Transverse colon (tissue), 4 donors: Measurements from ENCODE around the gene MAZ. TPM values are rescaled to one million over a fixed set of nuclear protein-coding genes. Genes with fewer than 3 reads are reported as not detected.

Experiments used
- DNase-seq: peaks from one replicate; pipeline ENCODE4 v3.0.0-alpha.2; 2019
- H3K27ac ChIP-seq, 4 donors: fragments of 200-600 bp; sonication (generic); 2 replicates each; pipeline ENCODE4 v1.5.1; 2016 to 2018; ENCODE audit warnings: inconsistent platforms in 4 of 4
- H3K27me3 ChIP-seq: fragments of 200-600 bp; sonication (generic); 2 replicates; pipeline ENCODE4 v1.5.1; 2017; ENCODE audit warnings: inconsistent platforms
- H3K36me3 ChIP-seq, 4 donors: fragments of 200-600 bp; sonication (generic); 2 replicates each; pipeline ENCODE4 v1.5.1; 2017 to 2019; ENCODE audit warnings: inconsistent platforms in 4 of 4
- H3K4me1 ChIP-seq, 4 donors: fragments of 200-600 bp; sonication (generic); 2 replicates each; pipeline ENCODE4 v1.5.1; 2017 to 2020; ENCODE audit warnings: inconsistent platforms in 4 of 4
- H3K4me3 ChIP-seq, 4 donors: fragments of 200-600 bp; sonication (generic); 1 replicate in 1 of 4; 2 replicates in 3 of 4; pipeline versions ENCODE4 v1.5.1 to v1.6.1; 2017 to 2019; ENCODE audit warnings: inconsistent platforms in 4 of 4
- H3K9me3 ChIP-seq, 2 donors: fragments of 200-600 bp; sonication (generic); 2 replicates each; pipeline ENCODE4 v1.5.1; 2017 to 2019; ENCODE audit warnings: inconsistent platforms in 2 of 2
- CTCF ChIP-seq, 5 experiments: fragments of 200-600 bp in 3 of 5; fragments of 450-650 bp in 2 of 5; sonication (generic) in 3 of 5; IDR thresholded peaks; 1 replicate in 2 of 5; 2 replicates in 3 of 5; pipeline ENCODE4 v1.5.1; 2016 to 2017; ENCODE audit warnings: antibody characterized with exemption in 5 of 5, inconsistent platforms in 3 of 5, mild to moderate bottlenecking in 2 of 5, moderate library complexity in 1 of 5
- EP300 ChIP-seq: sonication (generic); formaldehyde crosslinking; IDR thresholded peaks from one replicate; pipeline ENCODE4 v1.6.1; 2017; ENCODE audit warnings: antibody characterized with exemption, low read depth
- POLR2A ChIP-seq: fragments of 450-650 bp; IDR thresholded peaks from one replicate; pipeline ENCODE4 v1.6.1; 2016; ENCODE audit warnings: antibody characterized with exemption, mild to moderate bottlenecking, moderate library complexity
- POLR2AphosphoS5 ChIP-seq, 3 donors: sonication (generic); formaldehyde crosslinking; IDR thresholded peaks; one replicate each; pipeline ENCODE4 v1.6.1; 2016; ENCODE audit warnings: antibody characterized with exemption in 3 of 3
- WGBS, 2 donors: methylation state at CpG; one replicate each; pipeline ENCODE4 v1.1.5; 2018; ENCODE audit warnings: low coverage in 1 of 2; 5-methylcytosine and 5-hydroxymethylcytosine counted together
- in situ Hi-C, 4 donors: fragments of 200-750 bp; cut with MboI; loops; one replicate each; pipeline versions ENCODE4 v1.15.0 to v1.15.1; 2017; ENCODE audit warnings: low sequenced_read_pairs in 3 of 4, low pct_ligation_motif_present in 1 of 4, low pct_unique_long_range_greater_than_20kb in 1 of 4
- intact Hi-C: fragments of 100-400 bp; cut with DNase I; formaldehyde crosslinking; loops from one replicate; pipeline ENCODE4 v1.15.1; 2023; ENCODE audit warnings: low total_unique reads
- small RNA-seq, 4 donors: library from RNA; depleted of rRNA; stranded (forward); fragments of <200 nt; gene quantifications; one replicate each; pipeline ENCODE3, GENCODE V24; 2016
- total RNA-seq, 4 donors: library from RNA; depleted of rRNA; stranded (reverse); fragments of >200 nt; gene quantifications; one replicate each; pipeline ENCODE4 v1.1.0, GENCODE V29; 2016

The MAZ gene
- total RNA-seq, 4 donors from 2014 or later, result 170 to 292 (median 233) TPM

GRCh38 chr16:29858149-29858849 lies 52.0 kb downstream of the MAZ start:
- TF ChIP-seq POLR2A (no peak), POLR2AphosphoS5 (IDR thresholded peaks at IDR 0.05) (no peak), EP300 (no peak), CTCF (IDR thresholded peaks at IDR 0.05) (no peak)
- Histone ChIP-seq H3K4me3 (no peak overlapping the region), H3K27me3 (no peaks in the 10 kb centered on the region), H3K36me3 (peaks cover 0 to 24% (median 10%) of the 10 kb centered on the region in 4 donors), H3K9me3 (no peaks in the 10 kb centered on the region), H3K27ac (no peak overlapping the region), H3K4me1 (peaks cover 10 to 19% (median 16%) of the 10 kb centered on the region in 4 donors)
- in situ Hi-C loops (loop anchor here in 2 of 4 donors (25.0 kb wide), 1 partner anchor 154 kb away; the partner anchor contains the start of genes C16orf92 (in 2 of the 2) and DOC2A (in 2 of the 2)), intact Hi-C loops (loop anchor here (10.0 kb wide), 1 partner anchor 153 kb away; no protein-coding TSS in a partner anchor)
- WGBS, 2 donors, result 83 to 90% methylated on average over 4 to 10 of the region's 10 CpGs
- DNase-seq, result no peak

DNA sequence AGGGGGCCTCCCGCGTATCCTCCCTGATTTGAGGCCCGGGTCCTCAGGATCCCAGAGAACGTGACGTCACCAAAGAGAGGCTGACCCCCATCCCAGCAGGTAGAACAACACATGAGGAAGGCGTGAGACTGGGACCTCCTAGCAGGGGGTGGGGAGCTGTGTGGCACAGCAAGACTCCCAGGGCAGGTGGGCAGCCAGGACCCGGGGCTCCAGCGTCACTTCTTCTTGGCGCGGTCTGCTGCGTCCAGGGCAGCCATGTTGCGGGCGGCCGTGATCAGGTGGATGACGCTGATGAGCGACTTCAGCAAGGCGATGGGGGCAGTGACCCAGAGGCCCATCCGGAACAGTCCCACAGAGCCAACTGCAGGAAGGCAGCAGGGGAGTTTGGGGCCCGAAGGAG lies 52.6 kb downstream of the MAZ start:
- Histone ChIP-seq H3K36me3 (peaks cover 0 to 24% (median 10%) of the 10 kb centered on the region in 4 donors), H3K4me3 (no peak overlapping the region), H3K4me1 (peaks cover 10 to 24% (median 18%) of the 10 kb centered on the region in 4 donors), H3K27ac (no peak overlapping the region), H3K9me3 (no peaks in the 10 kb centered on the region), H3K27me3 (no peaks in the 10 kb centered on the region)
- in situ Hi-C loops (loop anchor here in 2 of 4 donors (25.0 kb wide), 1 partner anchor 153 kb away; the partner anchor contains the start of genes C16orf92 (in 2 of the 2) and DOC2A (in 2 of the 2)), intact Hi-C loops (loop anchor here (10.0 kb wide), 1 partner anchor 154 kb away; no protein-coding TSS in a partner anchor)
- no peak for DNase-seq
- TF ChIP-seq EP300 (no peak), POLR2AphosphoS5 (IDR thresholded peaks at IDR 0.05) (no peak), CTCF (IDR thresholded peaks at IDR 0.05) (no peak), POLR2A (no peak)
- WGBS, 2 donors, result 95% methylated on average over 19 of the region's 19 CpGs; no CpG with 5 or more reads in 1 of the 2 donors

- peaks cover 0 to 24% (median 10%) of the 10 kb centered on the region in 4 donors for H3K36me3 ChIP-seq
- H3K4me3 ChIP-seq, result no peak overlapping the region
- TF ChIP-seq EP300 (no peak), CTCF (IDR thresholded peaks at IDR 0.05) (no peak), POLR2AphosphoS5 (IDR thresholded peaks at IDR 0.05) (no peak), POLR2A (no peak)
- H3K27me3 ChIP-seq, result no peaks in the 10 kb centered on the region
- 92 to 100% methylated on average over 1 to 9 of the region's 9 CpGs for WGBS, 2 donors
- in situ Hi-C loops, result loop anchor here in 2 of 4 donors (25.0 kb wide), 1 partner anchor 152 kb away; the partner anchor contains the start of genes C16orf92 (in 2 of the 2) and DOC2A (in 2 of the 2)
- intact Hi-C loops, result no loop called here
- H3K4me1 ChIP-seq, result peaks cover 10 to 24% (median 18%) of the 10 kb centered on the region in 4 donors
- no peak overlapping the region for H3K27ac ChIP-seq
- no peak for DNase-seq
- H3K9me3 ChIP-seq, result no peaks in the 10 kb centered on the region
Observed at GRCh38 chr16:29860218-29860617, 53.9 kb downstream of the MAZ start.

Small RNA genes lying within 50 kb of the gene (small RNA-seq; reads per million reads assigned to genes)
- gene AC009133.6 (0 reads per million in 4 donors), gene AC120114.4 (0 reads per million in 4 donors)

Other genes with a start within 250 kb of the MAZ start
- gene SPN, start 143.3 kb upstream of the MAZ start, total RNA-seq, result 1 to 10 TPM in 2 of 4 donors, under 1 TPM in 2; 0.20 to 3.7 (median 1.1) TPM
- gene QPRT, start 127.3 kb upstream of the MAZ start, total RNA-seq, result 10 to 100 TPM; 14.3 to 65.8 (median 26.3) TPM
- 1 to 10 TPM in 3 of 4 donors, not detected in 1; 3.0 to 8.2 (median 3.8) TPM for gene C16orf54, start 60.5 kb upstream of the MAZ start, total RNA-seq
- 1,000 to 10,000 TPM in 1 of 4 donors, 100 to 1,000 TPM in 1, 10 to 100 TPM in 2; 73.4 to 1,268 (median 104) TPM for gene ZG16, start 28.3 kb upstream of the MAZ start, total RNA-seq
- 100 to 1,000 TPM in 1 of 4 donors, 10 to 100 TPM in 3; 37.6 to 159 (median 59.5) TPM for gene KIF22, start 15.8 kb upstream of the MAZ start, total RNA-seq
- 1 to 10 TPM in 3 of 4 donors, not detected in 1; 1.4 to 6.0 (median 1.9) TPM for gene PRRT2, start 5.7 kb downstream of the MAZ start, total RNA-seq
- 10 to 100 TPM; 28.8 to 47.5 (median 32.3) TPM for gene PAGR1, start 9.6 kb downstream of the MAZ start, total RNA-seq
- gene MVP, start 13.9 kb downstream of the MAZ start, total RNA-seq, result 100 to 1,000 TPM; 483 to 654 (median 553) TPM
- 100 to 1,000 TPM in 1 of 4 donors, 10 to 100 TPM in 3; 58.5 to 139 (median 94.5) TPM for gene CDIPT, start 56.7 kb downstream of the MAZ start, total RNA-seq
- 1 to 10 TPM; 2.0 to 9.7 (median 6.3) TPM for gene SEZ6L2, start 93.0 kb downstream of the MAZ start, total RNA-seq
- 1 to 10 TPM in 2 of 4 donors, under 1 TPM in 1, not detected in 1; 0.40 to 1.2 (median 1.1) TPM for gene ASPHD1, start 94.0 kb downstream of the MAZ start, total RNA-seq
- 100 to 1,000 TPM in 1 of 4 donors, 10 to 100 TPM in 3; 40.3 to 110 (median 57.4) TPM for gene KCTD13, start 119.7 kb downstream of the MAZ start, total RNA-seq
- 100 to 1,000 TPM; 149 to 210 (median 158) TPM for gene TMEM219, start 155.6 kb downstream of the MAZ start, total RNA-seq
- 100 to 1,000 TPM in 1 of 4 donors, 10 to 100 TPM in 3; 54.6 to 103 (median 68.1) TPM for gene TAOK2, start 167.3 kb downstream of the MAZ start, total RNA-seq
- gene HIRIP3, start 189.1 kb downstream of the MAZ start, total RNA-seq, result 10 to 100 TPM in 2 of 4 donors, 1 to 10 TPM in 2; 1.8 to 11.7 (median 8.8) TPM
- 10 to 100 TPM; 65.6 to 94.3 (median 73.0) TPM for gene INO80E, start 189.7 kb downstream of the MAZ start, total RNA-seq
- 10 to 100 TPM in 1 of 4 donors, 1 to 10 TPM in 3; 7.2 to 28.8 (median 9.7) TPM for gene DOC2A, start 204.5 kb downstream of the MAZ start, total RNA-seq
- gene C16orf92, start 216.7 kb downstream of the MAZ start, total RNA-seq, result not detected
- not detected for gene TLCD3B, start 224.7 kb downstream of the MAZ start, total RNA-seq